DMS 273 (cell line): ENCODE data around the gene LAPTM5.

Experiments
- DNase-seq: peaks from one replicate; lab custom pipeline; 2025; ENCODE audit not compliant: unreplicated experiment; lab: John Stamatoyannopoulos, UW

Gene LAPTM5

GRCh38 chr1:30683699-30684098 lies 73.9 kb downstream of the LAPTM5 start:
- no peak for DNase-seq
